Measurements from ENCODE around the gene RAP1GAP2. TPM values are rescaled to one million over a fixed set of nuclear protein-coding genes. Genes with fewer than 3 reads are reported as not detected.

Gene RAP1GAP2
- total RNA-seq, 1 donor, result 2.9 TPM

DNA sequence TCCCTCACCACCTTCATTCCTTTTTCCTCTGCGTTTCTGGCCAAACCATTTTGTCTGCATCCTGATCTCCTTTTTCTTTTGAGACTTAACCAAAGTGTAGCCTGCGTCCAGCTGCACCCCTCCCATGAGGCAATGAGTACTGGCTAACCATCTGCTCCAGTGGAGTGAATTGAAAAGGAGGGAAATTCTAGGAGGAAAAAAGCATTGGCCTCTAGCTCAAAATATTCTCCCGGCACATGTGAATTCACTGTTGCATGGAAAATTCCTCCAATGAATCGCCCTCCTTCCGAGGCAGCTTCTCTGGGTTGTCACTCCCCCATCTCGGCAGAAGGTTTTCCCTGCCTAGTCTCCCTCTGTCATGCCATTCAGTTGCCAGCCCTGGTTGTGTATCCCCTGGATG, 5.6 kb downstream of the RAP1GAP2 start:
- H3K27me3 ChIP-seq (ENCODE audit: insufficient read depth, low read length), result peaks cover 29% of the 10 kb centered on the region
- no peaks in the 10 kb centered on the region for H3K79me2 ChIP-seq (ENCODE audit: insufficient read depth, low read length)
- no peaks in the 10 kb centered on the region for H4K20me1 ChIP-seq (ENCODE audit: insufficient read depth, low read length)
- no peaks in the 10 kb centered on the region for H3K9me3 ChIP-seq (ENCODE audit: low read depth, low read length)
- TF ChIP-seq CTCF (IDR thresholded peaks at IDR 0.05; ENCODE audit: extremely low read depth, low read depth, low read length), result no peak
- no peaks in the 10 kb centered on the region for H3K4me1 ChIP-seq (ENCODE audit: insufficient read depth, low read length)
- no peak overlapping the region for H3K27ac ChIP-seq (ENCODE audit: low read depth, low read length)
- H3K36me3 ChIP-seq (ENCODE audit: insufficient read depth, low read length), result no peaks in the 10 kb centered on the region
- DNase-seq (ENCODE audit: insufficient read length, low spot score, missing footprints), result peak; percentile 73
- H2AFZ ChIP-seq (ENCODE audit: low read length), result no peak overlapping the region
- H3K4me3 ChIP-seq (ENCODE audit: insufficient read depth, low read length), result no peak overlapping the region
- no peak overlapping the region for H3K4me2 ChIP-seq (ENCODE audit: insufficient read depth, low read length)

GRCh38 chr17:2802574-2802973, 6.3 kb downstream of the RAP1GAP2 start:
- DNase-seq (ENCODE audit: insufficient read length, low spot score, missing footprints), result no peak
- H3K9me3 ChIP-seq (ENCODE audit: low read depth, low read length), result no peaks in the 10 kb centered on the region
- H3K27me3 ChIP-seq (ENCODE audit: insufficient read depth, low read length), result peaks cover 23% of the 10 kb centered on the region
- H3K4me1 ChIP-seq (ENCODE audit: insufficient read depth, low read length), result no peaks in the 10 kb centered on the region
- H3K79me2 ChIP-seq (ENCODE audit: insufficient read depth, low read length), result no peaks in the 10 kb centered on the region
- H3K4me2 ChIP-seq (ENCODE audit: insufficient read depth, low read length), result no peak overlapping the region
- no peak for TF ChIP-seq CTCF (IDR thresholded peaks at IDR 0.05; ENCODE audit: extremely low read depth, low read depth, low read length)
- H2AFZ ChIP-seq (ENCODE audit: low read length), result no peak overlapping the region
- no peaks in the 10 kb centered on the region for H4K20me1 ChIP-seq (ENCODE audit: insufficient read depth, low read length)
- H3K4me3 ChIP-seq (ENCODE audit: insufficient read depth, low read length), result no peak overlapping the region
- H3K36me3 ChIP-seq (ENCODE audit: insufficient read depth, low read length), result no peaks in the 10 kb centered on the region
- H3K27ac ChIP-seq (ENCODE audit: low read depth, low read length), result no peak overlapping the region

- no peak for DNase-seq (ENCODE audit: insufficient read length, low spot score, missing footprints)
- TF ChIP-seq CTCF (IDR thresholded peaks at IDR 0.05; ENCODE audit: extremely low read depth, low read depth, low read length), result no peak
- Histone ChIP-seq H2AFZ (ENCODE audit: low read length) (no peak overlapping the region), H3K27ac (ENCODE audit: low read depth, low read length) (no peak overlapping the region), H3K79me2 (ENCODE audit: insufficient read depth, low read length) (no peaks in the 10 kb centered on the region), H3K4me3 (ENCODE audit: insufficient read depth, low read length) (no peak overlapping the region), H3K9me3 (ENCODE audit: low read depth, low read length) (no peaks in the 10 kb centered on the region), H3K36me3 (ENCODE audit: insufficient read depth, low read length) (no peaks in the 10 kb centered on the region), H3K4me1 (ENCODE audit: insufficient read depth, low read length) (no peaks in the 10 kb centered on the region), H3K4me2 (ENCODE audit: insufficient read depth, low read length) (no peak overlapping the region), H3K27me3 (ENCODE audit: insufficient read depth, low read length) (peaks cover 18% of the 10 kb centered on the region), H4K20me1 (ENCODE audit: insufficient read depth, low read length) (no peaks in the 10 kb centered on the region)
Measured at GRCh38 chr17:2803386-2803785, 7.1 kb downstream of the RAP1GAP2 start.

DNA sequence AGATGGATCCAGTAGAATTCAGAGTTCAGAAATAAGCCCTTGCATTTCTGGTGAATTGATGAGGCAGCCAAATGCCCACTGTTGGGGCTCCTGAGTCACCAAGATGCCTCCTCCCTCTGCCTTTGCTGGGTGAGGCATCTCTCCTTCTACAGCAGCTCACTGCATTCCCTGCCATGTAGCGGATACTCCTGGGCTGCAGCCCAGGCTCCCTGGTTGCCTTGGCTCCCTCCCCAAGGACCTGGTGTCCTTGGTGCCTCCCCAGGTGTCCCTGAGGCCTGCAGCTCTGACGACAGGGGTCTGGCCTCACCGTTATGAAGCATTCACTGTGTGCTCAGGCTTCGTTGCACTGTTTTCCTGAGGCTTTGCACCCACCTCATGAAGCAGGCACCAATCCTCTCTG, 7.7 kb downstream of the RAP1GAP2 start:
- Histone ChIP-seq H3K4me2 (ENCODE audit: insufficient read depth, low read length) (no peak overlapping the region), H3K79me2 (ENCODE audit: insufficient read depth, low read length) (no peaks in the 10 kb centered on the region), H3K36me3 (ENCODE audit: insufficient read depth, low read length) (no peaks in the 10 kb centered on the region), H3K27ac (ENCODE audit: low read depth, low read length) (no peak overlapping the region), H3K9me3 (ENCODE audit: low read depth, low read length) (no peaks in the 10 kb centered on the region), H3K27me3 (ENCODE audit: insufficient read depth, low read length) (peaks cover 14% of the 10 kb centered on the region), H2AFZ (ENCODE audit: low read length) (no peak overlapping the region), H3K4me1 (ENCODE audit: insufficient read depth, low read length) (no peaks in the 10 kb centered on the region), H4K20me1 (ENCODE audit: insufficient read depth, low read length) (no peaks in the 10 kb centered on the region), H3K4me3 (ENCODE audit: insufficient read depth, low read length) (no peak overlapping the region)
- peak; percentile 53 for DNase-seq (ENCODE audit: insufficient read length, low spot score, missing footprints)
- no peak for TF ChIP-seq CTCF (IDR thresholded peaks at IDR 0.05; ENCODE audit: extremely low read depth, low read depth, low read length)
